NB4 (cell line): ENCODE results near the gene CAMTA2.
"Not testable (repeated sequence)": the region's sequence is repeated elsewhere in the genome, so short reads cannot be mapped to it uniquely, and the experiment has no call there.

ENCODE experiments used
- DNase-seq: peaks from one replicate; pipeline ENCODE4 v3.0.0; 2010; ENCODE audit warnings: low read depth
- H3K4me3 ChIP-seq: one replicate; pipeline ENCODE4 v1.5.1; 2011; ENCODE audit warnings: mild to moderate bottlenecking, low read depth, low read length, moderate library complexity
- MYC ChIP-seq: IDR thresholded peaks from 2 replicates; pipeline ENCODE4 v1.6.1; 2011; ENCODE audit warnings: low read depth, low read length
- POLR2A ChIP-seq: IDR thresholded peaks from 2 replicates; pipeline ENCODE4 v1.6.1; 2011; ENCODE audit warnings: mild to moderate bottlenecking; ENCODE audit not compliant: insufficient read length; ENCODE audit errors: extremely low read depth
- TF ChIP-seq, protein P1 (sequence below): IDR thresholded peaks from one replicate; pipeline ENCODE4 v1.5.1; 2012; ENCODE audit warnings: low read depth, low read length
- TF ChIP-seq, protein P2 (sequence below): IDR thresholded peaks from 2 replicates; pipeline ENCODE4 v1.6.1; 2011; ENCODE audit warnings: low read depth, low read length

CAMTA2 gene

DNA sequence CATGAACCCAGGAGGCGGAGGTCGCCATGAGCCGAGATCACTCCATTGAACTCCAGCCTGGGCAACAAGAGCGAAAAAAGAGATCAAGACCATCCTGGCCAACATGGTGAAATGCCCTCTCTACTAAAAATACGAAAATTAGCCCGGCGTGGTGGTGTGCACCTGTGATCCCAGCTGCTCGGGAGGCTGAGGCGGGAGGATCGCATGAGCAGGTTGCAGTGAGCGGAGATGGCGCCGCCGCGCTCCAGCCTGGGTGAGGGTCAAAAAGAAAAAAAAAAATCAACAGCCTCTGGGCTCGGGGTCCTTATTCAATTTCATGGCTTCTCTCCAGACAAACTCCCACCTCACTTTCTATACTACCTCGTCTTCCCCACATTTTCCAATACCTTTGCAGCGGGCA is 58.6 kb downstream of the CAMTA2 start:
- H3K4me3 ChIP-seq = no peak overlapping the region
- TF ChIP-seq, protein P1, sequence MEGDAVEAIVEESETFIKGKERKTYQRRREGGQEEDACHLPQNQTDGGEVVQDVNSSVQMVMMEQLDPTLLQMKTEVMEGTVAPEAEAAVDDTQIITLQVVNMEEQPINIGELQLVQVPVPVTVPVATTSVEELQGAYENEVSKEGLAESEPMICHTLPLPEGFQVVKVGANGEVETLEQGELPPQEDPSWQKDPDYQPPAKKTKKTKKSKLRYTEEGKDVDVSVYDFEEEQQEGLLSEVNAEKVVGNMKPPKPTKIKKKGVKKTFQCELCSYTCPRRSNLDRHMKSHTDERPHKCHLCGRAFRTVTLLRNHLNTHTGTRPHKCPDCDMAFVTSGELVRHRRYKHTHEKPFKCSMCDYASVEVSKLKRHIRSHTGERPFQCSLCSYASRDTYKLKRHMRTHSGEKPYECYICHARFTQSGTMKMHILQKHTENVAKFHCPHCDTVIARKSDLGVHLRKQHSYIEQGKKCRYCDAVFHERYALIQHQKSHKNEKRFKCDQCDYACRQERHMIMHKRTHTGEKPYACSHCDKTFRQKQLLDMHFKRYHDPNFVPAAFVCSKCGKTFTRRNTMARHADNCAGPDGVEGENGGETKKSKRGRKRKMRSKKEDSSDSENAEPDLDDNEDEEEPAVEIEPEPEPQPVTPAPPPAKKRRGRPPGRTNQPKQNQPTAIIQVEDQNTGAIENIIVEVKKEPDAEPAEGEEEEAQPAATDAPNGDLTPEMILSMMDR = no peak
- TF ChIP-seq, protein P2, sequence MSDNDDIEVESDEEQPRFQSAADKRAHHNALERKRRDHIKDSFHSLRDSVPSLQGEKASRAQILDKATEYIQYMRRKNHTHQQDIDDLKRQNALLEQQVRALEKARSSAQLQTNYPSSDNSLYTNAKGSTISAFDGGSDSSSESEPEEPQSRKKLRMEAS = no peak
- TF ChIP-seq MYC (no peak), POLR2A (no peak)
- DNase-seq = no peak

DNA sequence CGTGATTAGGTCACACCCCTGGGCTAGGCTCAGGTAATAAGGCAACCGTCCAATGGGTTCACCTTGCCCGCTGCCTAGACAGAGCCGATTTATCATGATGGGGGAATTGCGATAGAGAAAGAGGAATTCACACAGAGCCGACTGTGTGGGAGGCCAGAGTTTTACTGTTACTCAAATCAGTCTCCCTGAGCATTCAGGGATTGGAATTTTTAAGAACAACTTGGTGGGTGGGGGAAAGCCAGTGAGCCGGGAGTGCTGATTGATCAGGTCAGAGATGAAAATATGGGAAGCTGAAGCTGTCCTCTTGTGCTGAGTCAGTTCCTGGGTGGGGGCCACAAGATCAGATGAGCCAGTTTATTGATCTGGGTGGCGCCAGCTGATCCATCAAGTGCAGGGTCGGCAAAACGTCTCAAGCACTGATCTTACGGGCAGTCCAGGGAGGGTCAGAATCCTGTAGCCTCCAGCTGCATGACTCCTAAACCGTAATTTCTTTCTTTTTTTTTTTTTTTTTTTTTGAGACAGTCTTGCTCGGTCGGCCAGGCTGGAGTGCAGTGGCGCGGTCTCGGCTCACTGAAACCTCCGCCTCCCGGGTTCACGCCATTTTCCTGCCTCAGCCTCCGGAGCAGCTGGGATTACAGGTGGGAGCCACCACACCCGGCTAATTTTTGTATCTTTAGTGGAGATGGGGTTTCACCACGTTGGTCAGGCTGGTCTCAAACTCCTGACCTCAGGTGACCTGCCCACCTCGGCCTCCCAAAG is 60.7 kb downstream of the CAMTA2 start:
- DNase-seq = not testable (repeated sequence)

DNA sequence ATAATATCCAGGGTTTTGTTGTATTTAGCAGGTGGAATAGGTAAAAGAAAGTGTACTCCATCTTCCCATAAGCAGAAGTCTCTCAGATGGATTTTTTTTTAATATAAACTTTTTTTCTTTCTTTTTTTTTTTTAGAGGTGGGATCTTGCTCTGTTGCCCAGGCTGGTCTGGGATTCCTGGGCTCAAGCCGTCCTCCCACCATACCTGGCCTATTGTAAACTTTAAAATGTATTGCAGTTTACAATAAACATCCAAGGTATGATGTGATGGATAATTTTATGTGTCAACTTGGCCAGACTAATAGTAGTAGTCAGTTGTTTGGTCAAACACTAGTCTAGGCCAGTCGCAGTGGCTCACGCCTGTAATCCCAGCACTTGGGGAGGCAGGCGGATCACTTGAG is 66.2 kb downstream of the CAMTA2 start:
- TF ChIP-seq MYC = no peak

More for the DNA sequence above, 60.7 kb downstream of the CAMTA2 start:
- H3K4me3 ChIP-seq = not testable (repeated sequence)

DNA sequence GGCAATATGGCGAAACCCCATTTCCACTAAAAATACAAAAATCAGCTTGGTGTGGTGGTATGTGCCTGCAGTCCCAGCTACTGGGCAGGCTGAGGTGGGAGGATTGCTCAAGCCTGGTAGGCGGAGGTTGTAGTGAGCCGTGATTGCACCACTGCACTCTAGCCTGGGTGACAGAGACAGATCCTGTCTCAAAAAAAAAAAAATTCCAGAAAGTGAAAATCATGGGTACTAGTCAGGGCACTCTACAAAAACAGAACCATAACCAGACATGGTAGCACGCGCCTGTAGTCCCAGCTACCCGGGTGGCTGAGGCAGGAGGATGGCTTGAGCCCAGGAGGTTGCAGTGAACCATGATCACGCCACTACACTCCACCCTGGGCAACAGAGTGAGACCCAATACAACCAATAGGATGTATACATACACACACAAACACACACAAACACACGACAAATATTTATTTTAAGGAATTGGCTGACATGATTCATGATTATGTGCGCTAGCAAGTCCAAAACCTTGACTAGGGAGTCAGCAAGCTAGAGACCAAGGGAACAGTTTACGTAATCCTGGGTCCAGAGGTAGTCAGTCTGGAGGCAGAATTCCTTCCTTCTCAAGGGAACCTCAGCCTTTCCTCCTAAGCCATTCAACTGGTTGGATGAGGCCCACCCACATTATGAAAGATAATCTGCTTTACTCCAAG is 67.0 kb downstream of the CAMTA2 start:
- TF ChIP-seq, protein P1 = no peak
- TF ChIP-seq, protein P2 = no peak
- TF ChIP-seq POLR2A = no peak
- TF ChIP-seq MYC = no peak

More for the DNA sequence above, 66.2 kb downstream of the CAMTA2 start:
- DNase-seq = no peak
- no peak overlapping the region for H3K4me3 ChIP-seq

DNA sequence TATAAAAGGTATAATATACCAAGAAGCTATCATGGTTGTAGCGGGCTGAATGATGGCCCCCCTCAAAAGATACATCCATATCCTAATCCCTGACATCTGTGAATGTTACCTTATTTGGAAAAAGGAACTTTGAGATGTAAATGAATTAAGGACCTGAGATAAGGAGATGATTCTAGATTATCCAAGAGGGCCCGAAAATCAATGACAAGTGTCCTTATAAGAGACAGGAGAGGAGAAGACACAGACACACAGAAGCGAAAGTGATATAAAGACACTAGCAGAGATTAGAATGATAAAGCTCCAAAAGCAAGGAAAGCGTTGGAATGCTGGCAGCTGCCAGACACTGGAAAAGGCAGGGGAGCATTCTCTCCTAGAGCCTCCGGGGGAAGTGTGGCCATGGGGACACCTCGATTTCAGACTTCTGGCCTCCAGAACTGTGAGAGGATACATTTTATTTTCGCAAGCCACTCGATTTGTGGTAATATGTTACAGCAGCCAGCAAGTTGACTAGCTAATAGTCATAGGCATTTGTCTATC is 67.9 kb downstream of the CAMTA2 start:
- no peak overlapping the region for H3K4me3 ChIP-seq
- TF ChIP-seq, protein P2 = no peak
- TF ChIP-seq MYC (no peak), POLR2A (no peak)
- TF ChIP-seq, protein P1 = no peak
- DNase-seq = no peak

More for the DNA sequence above, 67.0 kb downstream of the CAMTA2 start:
- no peak overlapping the region for H3K4me3 ChIP-seq
- DNase-seq = peak; percentile 72
